Measurements from ENCODE around the gene LRP1-AS. TPM values are rescaled to one million over a fixed set of nuclear protein-coding genes. Genes with fewer than 3 reads are reported as not detected.

LRP1-AS gene
- total RNA-seq, 1 experiment from 2014 or later, result not detected

DNA sequence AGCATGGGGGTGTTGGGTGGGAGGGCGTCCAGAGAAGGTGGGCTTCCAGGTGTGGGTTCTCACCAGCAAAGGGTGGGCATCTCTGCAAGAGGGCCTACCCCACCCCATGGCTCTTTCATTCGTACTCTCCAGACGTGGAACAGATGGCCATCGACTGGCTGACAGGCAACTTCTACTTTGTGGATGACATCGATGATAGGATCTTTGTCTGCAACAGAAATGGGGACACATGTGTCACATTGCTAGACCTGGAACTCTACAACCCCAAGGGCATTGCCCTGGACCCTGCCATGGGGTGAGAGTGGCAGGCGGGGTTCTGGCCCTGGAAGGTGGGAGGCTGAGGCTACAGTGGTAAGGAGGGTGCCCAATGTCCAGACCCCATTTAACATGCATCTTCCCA lies 6.7 kb upstream of the LRP1-AS start:
- Histone ChIP-seq H3K36me3 (peaks cover 85% of the 10 kb centered on the region), H3K9me3 (no peaks in the 10 kb centered on the region), H3K4me3 (no peak overlapping the region), H3K27me3 (no peaks in the 10 kb centered on the region)
- no peak for DNase-seq

- H3K9me3 ChIP-seq, result no peaks in the 10 kb centered on the region
- no peak overlapping the region for H3K4me3 ChIP-seq
- H3K36me3 ChIP-seq, result peaks cover 85% of the 10 kb centered on the region
- DNase-seq, result no peak
- H3K27me3 ChIP-seq, result no peaks in the 10 kb centered on the region
Measured at GRCh38 chr12:57153415-57153997, 6.1 kb upstream of the LRP1-AS start.

DNA sequence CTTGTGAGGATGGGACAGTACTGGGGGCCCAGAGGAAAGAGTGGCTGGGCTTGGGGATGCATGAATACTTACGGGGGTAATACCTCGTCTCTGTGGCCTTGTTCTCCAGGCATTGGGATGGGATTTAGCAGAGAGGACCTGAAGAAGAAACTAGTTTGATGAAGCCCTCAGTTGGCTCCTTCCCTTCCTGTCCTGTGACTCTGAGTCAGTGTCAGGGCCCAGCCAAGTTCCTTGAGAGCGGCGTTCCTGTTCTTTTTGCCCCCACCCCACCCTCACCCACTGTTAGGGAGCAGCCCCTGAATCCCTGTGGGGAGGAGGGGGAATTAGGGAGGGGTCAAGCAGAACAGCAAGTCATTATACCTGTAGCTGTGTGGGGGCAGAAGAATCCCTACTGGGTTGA lies 5.2 kb upstream of the LRP1-AS start:
- peak; percentile 61 for DNase-seq
- no peaks in the 10 kb centered on the region for H3K27me3 ChIP-seq
- no peak overlapping the region for H3K4me3 ChIP-seq
- H3K36me3 ChIP-seq, result peaks cover 85% of the 10 kb centered on the region
- H3K9me3 ChIP-seq, result no peaks in the 10 kb centered on the region

GRCh38 chr12:57151741-57152630 lies 4.6 kb upstream of the LRP1-AS start:
- Histone ChIP-seq H3K9me3 (no peaks in the 10 kb centered on the region), H3K4me3 (no peak overlapping the region), H3K27me3 (no peaks in the 10 kb centered on the region), H3K36me3 (peaks cover 79% of the 10 kb centered on the region)
- DNase-seq, result peak; percentile 94

GRCh38 chr12:57150400-57151000 lies 3.1 kb upstream of the LRP1-AS start:
- no peak for DNase-seq

DNA sequence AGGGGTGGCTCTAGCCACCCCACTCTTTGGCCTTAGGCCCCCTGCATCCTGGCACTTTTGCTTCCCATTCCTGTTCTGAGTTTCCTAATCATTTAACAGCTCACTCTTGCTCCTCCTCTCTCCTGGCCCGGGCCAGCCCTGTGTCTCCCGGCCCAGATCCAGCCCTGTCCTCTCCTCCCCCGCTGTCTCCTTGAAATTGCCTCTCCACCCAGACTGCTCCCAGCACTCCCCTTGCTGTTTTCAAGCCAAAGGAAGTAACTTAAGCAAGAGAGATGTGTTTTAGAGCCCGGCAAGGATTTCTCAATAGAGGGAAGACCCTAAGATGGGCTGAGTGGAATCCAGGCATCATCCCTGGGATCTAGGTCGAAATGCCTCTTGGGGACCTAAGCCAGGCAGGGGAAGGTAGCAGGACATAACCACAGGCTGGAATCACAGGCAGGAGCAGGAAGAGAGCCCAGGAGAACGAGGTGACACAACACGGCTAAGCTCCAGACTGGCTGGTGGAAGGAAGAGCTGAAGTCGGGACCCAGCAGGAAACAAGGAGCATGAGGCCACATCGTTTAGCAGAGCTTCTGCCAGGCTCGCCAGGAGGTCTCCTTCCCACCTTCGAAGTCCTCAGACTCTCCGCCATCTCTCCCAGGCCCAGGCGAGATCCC lies 2.0 kb upstream of the LRP1-AS start:
- DNase-seq, result peak; percentile 77
- H3K36me3 ChIP-seq, result peaks cover 74% of the 10 kb centered on the region
- no peaks in the 10 kb centered on the region for H3K27me3 ChIP-seq
- H3K4me3 ChIP-seq, result no peak overlapping the region
- no peaks in the 10 kb centered on the region for H3K9me3 ChIP-seq

More at GRCh38 chr12:57150400-57151000, 3.1 kb upstream of the LRP1-AS start:
- H3K4me3 ChIP-seq, result no peak overlapping the region
- H3K27me3 ChIP-seq, result no peaks in the 10 kb centered on the region
- peaks cover 74% of the 10 kb centered on the region for H3K36me3 ChIP-seq
- H3K9me3 ChIP-seq, result no peaks in the 10 kb centered on the region

DNA sequence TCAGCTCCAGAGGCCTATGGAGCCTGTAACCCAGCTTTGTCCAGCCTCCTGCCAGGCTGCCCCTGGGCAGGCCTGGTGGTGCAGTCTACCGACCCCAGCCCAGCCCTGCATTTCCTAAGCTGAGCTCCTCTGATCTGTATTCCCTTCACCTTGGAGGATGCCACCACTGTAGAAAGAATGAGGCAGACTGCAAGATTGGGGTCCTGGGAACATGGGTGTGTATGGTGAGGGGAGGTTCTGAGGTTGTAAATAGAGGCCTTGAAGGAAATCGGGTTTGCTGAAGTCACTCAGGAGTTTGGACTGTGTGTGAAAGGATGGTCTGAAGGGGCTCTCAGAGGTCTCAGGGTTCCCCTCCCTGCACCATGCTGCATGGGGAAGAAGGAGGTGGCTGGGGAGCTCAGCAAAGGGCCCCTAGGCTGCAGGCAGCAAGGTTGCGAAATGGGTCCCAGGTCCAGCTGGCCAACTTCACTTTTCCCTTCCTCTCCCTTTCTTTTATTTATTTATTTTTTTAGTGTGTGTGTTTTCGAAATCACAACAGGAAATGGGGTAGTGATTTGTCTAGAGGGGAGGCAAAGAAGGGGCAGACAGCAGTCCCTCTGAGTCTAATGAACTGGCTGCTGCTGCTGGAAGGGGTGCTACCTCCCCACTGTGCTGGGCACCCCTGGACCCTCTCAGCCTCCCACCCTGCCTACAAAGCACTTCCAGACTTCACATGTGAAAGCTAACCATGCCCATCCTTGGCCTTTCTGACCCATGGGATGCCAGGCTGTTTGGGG lies 1.2 kb upstream of the LRP1-AS start:
- H3K9me3 ChIP-seq, result no peaks in the 10 kb centered on the region
- DNase-seq, result peak; percentile 67
- H3K27me3 ChIP-seq, result no peaks in the 10 kb centered on the region
- H3K4me3 ChIP-seq, result no peak overlapping the region
- H3K36me3 ChIP-seq, result peaks cover 72% of the 10 kb centered on the region

DNA sequence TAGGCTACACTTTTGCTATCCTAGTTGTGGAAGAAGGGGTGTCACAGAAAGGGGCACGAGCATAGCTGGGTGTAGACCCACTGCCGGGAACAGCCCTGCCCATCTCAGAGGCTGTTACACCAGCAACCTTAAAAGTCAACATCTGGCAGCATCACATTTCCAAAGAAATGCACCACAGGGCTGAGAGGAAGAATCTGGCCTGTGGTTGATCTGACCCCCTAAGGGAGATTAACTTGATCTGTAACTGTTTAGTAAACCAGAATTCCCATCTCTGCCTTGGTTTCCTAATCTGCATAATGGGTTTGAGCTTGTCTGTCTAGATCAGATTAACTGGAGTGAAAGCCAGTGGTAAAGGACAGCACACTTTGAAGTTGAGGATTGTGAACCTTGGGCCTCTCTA lies 1.3 kb downstream of the LRP1-AS start:
- no peaks in the 10 kb centered on the region for H3K9me3 ChIP-seq
- no peak overlapping the region for H3K4me3 ChIP-seq
- DNase-seq, result no peak
- H3K27me3 ChIP-seq, result no peaks in the 10 kb centered on the region
- peaks cover 84% of the 10 kb centered on the region for H3K36me3 ChIP-seq

DNA sequence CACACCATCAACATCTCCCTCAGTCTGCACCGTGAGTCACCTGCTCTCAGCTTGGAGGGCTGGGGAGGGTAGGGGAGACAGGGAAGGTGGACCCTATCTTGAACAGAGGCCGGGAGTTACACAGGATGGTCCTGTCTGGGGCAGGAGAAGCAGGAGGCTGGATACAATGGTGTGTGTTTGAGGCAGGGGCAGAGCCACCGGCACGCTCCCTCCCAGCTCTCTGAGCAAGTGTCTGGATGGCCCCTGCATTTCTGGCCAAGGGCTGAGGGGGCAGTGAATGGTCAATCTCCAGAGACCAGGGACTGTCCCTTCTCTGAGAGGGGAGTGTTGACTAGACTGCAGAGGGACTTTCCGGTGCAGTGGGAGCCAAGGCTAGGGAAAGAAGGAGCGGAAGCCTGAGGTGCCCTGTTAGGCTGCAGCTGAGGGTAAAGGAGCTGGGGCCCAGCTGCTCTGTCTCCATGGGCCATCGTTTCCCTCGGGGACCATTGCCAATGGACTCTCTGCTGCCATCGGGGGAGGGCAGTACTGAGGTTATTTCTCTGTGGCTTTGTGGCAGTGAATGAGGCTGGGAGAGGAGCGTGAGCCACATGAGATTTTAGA lies 1.9 kb downstream of the LRP1-AS start:
- DNase-seq, result no peak
- H3K9me3 ChIP-seq, result no peaks in the 10 kb centered on the region
- H3K27me3 ChIP-seq, result no peaks in the 10 kb centered on the region
- peaks cover 85% of the 10 kb centered on the region for H3K36me3 ChIP-seq
- H3K4me3 ChIP-seq, result no peak overlapping the region

- no peak overlapping the region for H3K4me3 ChIP-seq
- H3K27me3 ChIP-seq, result no peaks in the 10 kb centered on the region
- DNase-seq, result no peak
- H3K36me3 ChIP-seq, result peaks cover 82% of the 10 kb centered on the region
- H3K9me3 ChIP-seq, result no peaks in the 10 kb centered on the region
Measured at GRCh38 chr12:57143454-57143853, 4.0 kb downstream of the LRP1-AS start.

DNA sequence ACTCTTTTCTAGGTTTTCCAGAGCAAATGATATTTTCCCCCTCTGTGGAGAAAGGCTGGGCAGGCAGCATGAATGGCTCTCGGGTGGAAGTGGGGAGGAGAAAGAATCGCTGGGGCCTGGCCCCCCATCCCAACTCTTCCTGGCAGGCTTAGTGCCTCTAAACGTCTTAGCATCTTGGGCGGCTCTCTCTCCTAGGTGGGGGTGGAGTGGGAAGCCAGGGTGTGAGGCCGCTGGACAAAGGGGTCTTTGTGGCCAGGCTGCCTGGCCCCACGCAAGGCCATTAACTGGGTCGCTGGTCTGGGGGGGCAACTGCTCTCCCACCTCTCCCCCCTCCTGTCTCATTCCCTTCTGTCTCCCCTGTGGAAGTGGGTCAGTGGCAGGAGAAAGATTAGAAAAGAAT lies 4.7 kb downstream of the LRP1-AS start:
- Histone ChIP-seq H3K9me3 (no peaks in the 10 kb centered on the region), H3K27me3 (no peaks in the 10 kb centered on the region), H3K36me3 (peaks cover 78% of the 10 kb centered on the region), H3K4me3 (no peak overlapping the region)
- DNase-seq, result no peak

- H3K27me3 ChIP-seq, result no peaks in the 10 kb centered on the region
- H3K36me3 ChIP-seq, result peaks cover 82% of the 10 kb centered on the region
- DNase-seq, result no peak
- H3K9me3 ChIP-seq, result no peaks in the 10 kb centered on the region
- H3K4me3 ChIP-seq, result no peak overlapping the region
Measured at GRCh38 chr12:57142121-57142520, 5.3 kb downstream of the LRP1-AS start.

DNA sequence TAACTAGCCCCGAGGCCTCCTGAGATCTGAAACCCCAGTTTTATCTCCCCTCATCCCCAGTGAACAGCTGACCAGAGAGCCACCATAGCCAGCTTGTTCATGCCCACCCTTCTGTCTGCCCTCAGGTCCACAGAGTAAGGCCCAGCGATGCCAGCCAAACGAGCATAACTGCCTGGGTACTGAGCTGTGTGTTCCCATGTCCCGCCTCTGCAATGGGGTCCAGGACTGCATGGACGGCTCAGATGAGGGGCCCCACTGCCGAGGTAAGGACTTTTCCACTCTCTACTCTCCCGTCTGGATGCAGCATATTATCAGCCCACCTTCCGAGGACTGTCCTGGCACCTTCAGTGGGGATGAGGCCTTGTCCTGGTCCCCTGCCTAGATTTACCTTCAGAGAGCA lies 6.2 kb downstream of the LRP1-AS start:
- no peak for DNase-seq
- no peaks in the 10 kb centered on the region for H3K27me3 ChIP-seq
- H3K36me3 ChIP-seq, result peaks cover 83% of the 10 kb centered on the region

GRCh38 chr12:57139796-57140649 lies 7.4 kb downstream of the LRP1-AS start:
- Histone ChIP-seq H3K4me3 (no peak overlapping the region), H3K9me3 (no peaks in the 10 kb centered on the region), H3K27me3 (no peaks in the 10 kb centered on the region), H3K36me3 (peaks cover 80% of the 10 kb centered on the region)
- no peak for DNase-seq

More for the DNA sequence above, 6.2 kb downstream of the LRP1-AS start:
- H3K4me3 ChIP-seq, result no peak overlapping the region
- no peaks in the 10 kb centered on the region for H3K9me3 ChIP-seq

DNA sequence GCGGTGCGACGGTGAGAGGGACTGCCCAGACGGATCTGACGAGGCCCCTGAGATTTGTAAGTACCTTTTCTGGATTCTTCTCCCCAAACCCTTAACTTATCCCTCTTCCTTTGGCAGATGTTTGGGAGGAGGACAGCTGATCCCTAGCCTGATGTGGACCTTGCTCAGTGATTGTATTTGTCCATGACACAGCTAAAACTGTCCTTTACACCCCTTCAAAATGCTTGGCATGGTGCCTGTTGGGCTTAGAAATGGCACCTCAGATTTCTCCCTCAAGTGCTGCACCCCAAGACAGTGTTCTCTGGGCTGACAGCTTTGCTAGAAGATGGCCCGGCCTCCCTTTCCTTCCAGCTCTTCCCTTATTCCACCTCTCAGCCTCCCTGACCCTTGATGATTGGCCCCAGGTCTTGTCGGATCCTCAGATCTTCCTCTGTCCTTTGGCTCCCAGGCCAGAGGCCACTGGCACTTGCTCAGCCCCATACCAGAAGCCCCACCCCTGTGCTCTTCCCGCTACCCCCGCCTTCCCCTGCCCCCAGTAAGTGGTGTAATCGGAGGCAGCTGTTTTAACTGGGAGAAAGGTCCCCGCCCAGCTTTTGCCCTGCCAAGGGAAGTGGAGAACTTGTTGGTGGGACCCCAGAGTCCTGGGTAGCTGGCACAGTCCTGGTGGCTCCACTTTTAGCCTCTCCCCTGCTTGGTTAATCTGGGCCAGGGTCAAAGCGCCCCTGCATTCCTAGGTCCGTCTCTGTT lies 8.7 kb downstream of the LRP1-AS start:
- Histone ChIP-seq H3K36me3 (peaks cover 73% of the 10 kb centered on the region), H3K27me3 (no peaks in the 10 kb centered on the region), H3K4me3 (no peak overlapping the region), H3K9me3 (no peaks in the 10 kb centered on the region)
- peak; percentile 34 for DNase-seq

All from MG63 (cell line).